B cell (primary cell): ENCODE data around the gene GUCY1A1. TPM values are rescaled to one million over a fixed set of nuclear protein-coding genes. Genes with fewer than 3 reads are reported as not detected.

Source experiments
- ATAC-seq: fragments of 200-7000 bp; cut with Tn5 transposase; one replicate; pipeline ENCODE4 v1.10.0; 2021; ENCODE audit warnings: low read depth, mild to moderate bottlenecking, moderate number of reproducible peaks, moderate library complexity
- CTCF ChIA-PET: fragments of 350-600 bp; sonication (Branson Sonifier 250); formaldehyde crosslinking; loops from one replicate; lab custom pipeline; 2021; ENCODE audit warnings: antibody characterized with exemption, inconsistent platforms; lab: Charles Lee
- POLR2A ChIA-PET: fragments of 350-600 bp; sonication (Branson Sonifier 250); formaldehyde crosslinking; loops from one replicate; lab custom pipeline; 2021; ENCODE audit warnings: antibody characterized with exemption; lab: Charles Lee
- DNase-seq: peaks from one replicate; pipeline ENCODE4 v3.0.0; 2013
- H2AFZ ChIP-seq: 2 replicates; pipeline ENCODE4 v1.6.1; 2012; ENCODE audit warnings: mild to moderate bottlenecking, low read depth, low read length; ENCODE audit not compliant: insufficient read depth, poor library complexity, severe bottlenecking
- H3K27ac ChIP-seq, 2 donors: 1 replicate in 1 of 2; 2 replicates in 1 of 2; pipeline ENCODE4 v1.5.1; 2012 to 2013; ENCODE audit warnings: low read length in 2 of 2, mild to moderate bottlenecking in 2 of 2, moderate library complexity in 1 of 2
- H3K27me3 ChIP-seq, 4 experiments: fragments of 200-600 bp in 1 of 4; sonication (generic) in 1 of 4; replicated peaks in 1 of 4; 1 replicate in 2 of 4; 2 replicates in 2 of 4; pipeline versions ENCODE4 v1.6.1 to v1.7.0; 2013 to 2016; ENCODE audit warnings: low read length in 3 of 4, mild to moderate bottlenecking in 2 of 4, mixed read lengths in 1 of 4, moderate library complexity in 1 of 4; ENCODE audit not compliant: insufficient read depth in 4 of 4, control insufficient read depth in 3 of 4; ENCODE audit errors: control extremely low read depth in 1 of 4
- H3K36me3 ChIP-seq, 2 experiments: replicated peaks in 1 of 2; 1 replicate in 1 of 2; 2 replicates in 1 of 2; pipeline versions ENCODE4 v1.6.1 to v1.7.1; 2013; ENCODE audit warnings: low read length in 1 of 2; ENCODE audit not compliant: insufficient read depth in 2 of 2, control insufficient read depth in 1 of 2; ENCODE audit errors: control extremely low read depth in 1 of 2, extremely low read depth in 1 of 2
- H3K4me1 ChIP-seq, 2 donors: fragments of 200-600 bp in 1 of 2; sonication (generic) in 1 of 2; 1 replicate in 1 of 2; 2 replicates in 1 of 2; pipeline versions ENCODE4 v1.5.1 to v1.6.1; 2013 to 2017; ENCODE audit warnings: low read length in 2 of 2; ENCODE audit not compliant: control insufficient read depth in 2 of 2, insufficient read depth in 2 of 2
- H3K4me2 ChIP-seq: replicated peaks from 2 replicates; pipeline ENCODE3; 2012; ENCODE audit warnings: mild to moderate bottlenecking, low read depth, low read length; ENCODE audit not compliant: poor library complexity, severe bottlenecking
- H3K4me3 ChIP-seq, 5 experiments: fragments of 200-600 bp in 1 of 5; sonication (generic) in 1 of 5; 1 replicate in 3 of 5; 2 replicates in 2 of 5; pipeline versions ENCODE4 v1.5.1 to v1.7.0; 2011 to 2016; ENCODE audit warnings: low read length in 4 of 5, mild to moderate bottlenecking in 4 of 5, low read depth in 2 of 5, control low read depth in 1 of 5, moderate library complexity in 1 of 5; ENCODE audit not compliant: insufficient read depth in 1 of 5; ENCODE audit errors: control extremely low read depth in 1 of 5, extremely low read depth in 1 of 5
- H3K79me2 ChIP-seq: fragments of 200-600 bp; sonication (generic); one replicate; pipeline ENCODE4 v1.6.0; 2016; ENCODE audit warnings: low read length; ENCODE audit not compliant: control insufficient read depth, insufficient read depth
- H3K9ac ChIP-seq: fragments of 200-600 bp; sonication (generic); 2 replicates; pipeline ENCODE4 v1.6.1; 2017; ENCODE audit warnings: mild to moderate bottlenecking, low read length, moderate library complexity
- H3K9me3 ChIP-seq, 3 donors: one replicate each; pipeline versions ENCODE4 v1.6.1 to v1.7.1; 2013; ENCODE audit warnings: low read length in 2 of 3; ENCODE audit not compliant: control insufficient read depth in 2 of 3, insufficient read depth in 1 of 3; ENCODE audit errors: control extremely low read depth in 1 of 3
- H4K20me1 ChIP-seq: 2 replicates; pipeline ENCODE4 v1.6.0; 2012; ENCODE audit warnings: mild to moderate bottlenecking, low read length; ENCODE audit not compliant: insufficient read depth, control insufficient read depth, poor library complexity, severe bottlenecking
- H3K27ac Mint-ChIP-seq: one replicate; pipeline ENCODE4 v1.8.0; 2021; ENCODE audit warnings: mixed read lengths
- H3K27me3 Mint-ChIP-seq: one replicate; pipeline ENCODE4 v1.8.0; 2021; ENCODE audit warnings: mixed read lengths
- H3K4me1 Mint-ChIP-seq: one replicate; pipeline ENCODE4 v1.8.0; 2021; ENCODE audit warnings: mixed read lengths
- H3K4me3 Mint-ChIP-seq: one replicate; pipeline ENCODE4 v1.8.0; 2021; ENCODE audit warnings: mixed read lengths
- H3K9me3 Mint-ChIP-seq: one replicate; pipeline ENCODE4 v1.8.0; 2022; ENCODE audit warnings: mixed read lengths; ENCODE audit not compliant: insufficient read depth
- CTCF ChIP-seq: fragments of 200-600 bp; IDR thresholded peaks from one replicate; pipeline ENCODE4 v1.8.0; 2022; ENCODE audit warnings: antibody characterized with exemption, mild to moderate bottlenecking
- EZH2 ChIP-seq: IDR thresholded peaks from 2 replicates; pipeline ENCODE4 v1.6.1; 2012; ENCODE audit warnings: borderline replicate concordance, low read depth, mild to moderate bottlenecking, moderate library complexity, low read length; ENCODE audit not compliant: insufficient read depth, poor library complexity, severe bottlenecking
- whole genome bisulfite sequencing: methylation state at CpG from one replicate; pipeline ENCODE4 v1.1.5; 2013; ENCODE audit warnings: missing lambda C conversion rate; ENCODE audit not compliant: insufficient coverage; 5-methylcytosine and 5-hydroxymethylcytosine counted together
- intact Hi-C: fragments of 100-400 bp; cut with micrococcal nuclease; formaldehyde crosslinking; loops from one replicate; pipeline ENCODE4 v1.10.0; 2022
- polyA plus RNA-seq: library from polyadenylated mRNA; depleted of rRNA; stranded (reverse); fragments of >200 nt; gene quantifications from 2 replicates; pipeline ENCODE4 v1.2.3, GENCODE V29; 2012
- total RNA-seq, 2 donors: library from RNA; stranded (reverse); fragments of 120-200 nt in 1 of 2; gene quantifications; 1 replicate in 1 of 2; 2 replicates in 1 of 2; pipeline versions ENCODE4 v1.2.3 to v1.2.4, GENCODE V29; 2013 to 2022

GUCY1A1 gene
- total and polyA plus RNA-seq, 2 donors (not counting 1 experiment from before 2014, with no cell fraction given) = 0.12 to 0.25 TPM

DNA sequence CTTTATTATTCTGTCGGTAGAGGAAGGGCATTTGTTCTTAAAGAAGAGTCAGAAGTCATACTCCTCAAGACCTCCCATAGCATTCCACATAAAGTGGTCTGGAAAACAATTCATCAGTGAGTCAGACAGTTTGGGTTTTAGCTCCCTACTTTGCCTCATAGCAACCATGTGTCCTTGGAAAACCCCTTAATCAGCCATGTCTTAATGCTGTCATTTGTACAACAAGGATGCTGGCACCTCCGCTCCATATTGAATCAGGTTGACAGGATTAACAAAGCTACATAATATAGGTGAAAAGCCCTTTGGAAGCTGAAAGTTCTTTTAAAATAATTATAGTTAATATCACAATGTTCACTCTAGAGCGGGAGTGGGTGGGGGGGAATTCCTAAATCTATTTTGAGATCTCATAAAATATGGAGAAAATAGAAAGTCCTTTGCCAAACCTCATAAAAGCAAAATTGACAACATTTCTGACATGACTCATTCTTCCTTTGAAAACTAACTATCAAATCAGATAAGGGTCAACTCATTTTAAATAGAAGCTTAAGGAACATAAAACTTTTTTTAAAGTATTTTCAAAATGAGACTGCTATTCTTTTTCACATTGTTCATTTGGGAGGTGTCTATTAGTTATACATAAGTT is 37.3 kb upstream of the GUCY1A1 start:
- Mint-ChIP-seq H3K9me3 (no peaks in the 10 kb centered on the region), H3K4me1 (no peaks in the 10 kb centered on the region)
- H3K9me3 ChIP-seq = no peaks in the 10 kb centered on the region

DNA sequence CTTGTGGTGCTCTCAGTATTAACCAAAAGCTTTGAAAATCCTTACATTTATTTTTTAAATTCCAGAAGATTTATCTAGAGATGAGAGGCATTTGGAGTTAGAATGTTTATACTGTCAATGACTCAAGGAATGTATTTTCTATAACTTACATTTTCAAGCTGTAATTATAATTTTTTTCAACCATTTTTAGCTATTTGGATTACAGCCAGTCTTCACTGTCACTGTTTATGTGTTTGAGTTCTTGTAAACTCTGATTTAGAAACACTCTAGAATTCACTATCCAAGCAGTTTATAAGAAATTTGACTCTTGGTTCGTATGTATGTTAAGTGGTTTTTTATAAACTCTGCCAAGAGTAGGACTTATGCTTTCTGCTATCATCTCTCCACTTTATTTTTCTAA is 36.7 kb upstream of the GUCY1A1 start:
- H4K20me1 ChIP-seq = no peaks in the 10 kb centered on the region
- Mint-ChIP-seq H3K9me3 (no peaks in the 10 kb centered on the region), H3K27me3 (no peaks in the 10 kb centered on the region), H3K27ac (no peak overlapping the region), H3K4me3 (no peak overlapping the region), H3K4me1 (no peaks in the 10 kb centered on the region)
- H3K27me3 ChIP-seq = no peaks in the 10 kb centered on the region
- H3K79me2 ChIP-seq = no peaks in the 10 kb centered on the region
- H3K4me1 ChIP-seq = no peaks in the 10 kb centered on the region
- intact Hi-C loops = no loop called here
- H3K9ac ChIP-seq = no peak overlapping the region
- DNase-seq = no peak
- H3K4me2 ChIP-seq = no peak overlapping the region
- H2AFZ ChIP-seq = no peak overlapping the region
- no peak overlapping the region for H3K4me3 ChIP-seq
- H3K9me3 ChIP-seq = no peaks in the 10 kb centered on the region
- ATAC-seq = no peak
- no peak for TF ChIP-seq EZH2
- TF ChIP-seq CTCF = no peak
- CTCF ChIA-PET = no interaction called here
- no CpG with 5 or more reads among the region's 1 CpG for WGBS
- H3K27ac ChIP-seq = no peak overlapping the region
- POLR2A ChIA-PET = no interaction called here
- no peaks in the 10 kb centered on the region for H3K36me3 ChIP-seq

More for the DNA sequence above, 37.3 kb upstream of the GUCY1A1 start:
- no peaks in the 10 kb centered on the region for H4K20me1 ChIP-seq
- no peak for ATAC-seq
- H3K9ac ChIP-seq = no peak overlapping the region
- H3K4me3 Mint-ChIP-seq = no peak overlapping the region
- no peak overlapping the region for H3K4me3 ChIP-seq
- H3K36me3 ChIP-seq = no peaks in the 10 kb centered on the region
- H3K4me1 ChIP-seq = no peaks in the 10 kb centered on the region
- H2AFZ ChIP-seq = no peak overlapping the region
- WGBS = no CpG with 5 or more reads among the region's 3 CpGs
- POLR2A ChIA-PET = no interaction called here
- H3K27ac ChIP-seq = no peak overlapping the region
- no peaks in the 10 kb centered on the region for H3K27me3 Mint-ChIP-seq
- H3K4me2 ChIP-seq = no peak overlapping the region
- DNase-seq = no peak
- intact Hi-C loops = no loop called here
- H3K27ac Mint-ChIP-seq = no peak overlapping the region
- TF ChIP-seq CTCF = no peak
- TF ChIP-seq EZH2 = no peak
- H3K27me3 ChIP-seq = no peaks in the 10 kb centered on the region
- H3K79me2 ChIP-seq = no peaks in the 10 kb centered on the region
- CTCF ChIA-PET = no interaction called here
